GM13977 (cell line): ENCODE data around the gene TRRAP.

ENCODE experiments used
- DNase-seq: peaks from one replicate; pipeline ENCODE4 v3.0.0; 2012; ENCODE audit warnings: low spot score
- in situ Hi-C: fragments of 300-500 bp; cut with MboI; formaldehyde crosslinking; loops from one replicate; pipeline ENCODE4 v1.12.0; 2022; ENCODE audit warnings: low sequenced_read_pairs, low pct_unique_long_range_greater_than_20kb, mixed read lengths, inconsistent platforms; ENCODE audit not compliant: unreplicated experiment
- TF ChIP-seq, protein P1 (sequence below): IDR thresholded peaks from 2 replicates; pipeline ENCODE4 v1.5.1; 2012; ENCODE audit warnings: mild to moderate bottlenecking, control low read depth; ENCODE audit not compliant: insufficient read depth; ENCODE audit errors: extremely low read depth, missing control alignments

Gene TRRAP

DNA sequence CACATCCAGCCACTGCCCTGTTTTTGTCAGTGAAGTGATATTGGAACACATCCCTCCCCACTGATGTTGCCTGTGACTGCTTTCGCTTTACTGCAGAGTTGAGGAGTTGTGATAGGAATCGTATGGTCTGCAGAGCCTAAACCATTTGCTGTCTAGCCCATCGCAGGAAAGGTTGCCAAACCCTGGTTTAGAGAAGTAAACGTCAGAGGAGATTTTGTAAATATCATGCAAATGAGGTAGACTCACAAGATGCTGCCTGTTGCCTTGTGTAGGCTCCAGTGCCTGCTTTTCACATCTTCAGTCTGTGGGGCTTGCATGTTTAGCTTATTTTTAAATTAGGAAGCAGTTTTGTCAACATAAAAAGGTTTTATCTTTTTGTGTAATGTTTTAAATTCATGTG, 107.1 kb downstream of the TRRAP start:
- TF ChIP-seq, protein P1, sequence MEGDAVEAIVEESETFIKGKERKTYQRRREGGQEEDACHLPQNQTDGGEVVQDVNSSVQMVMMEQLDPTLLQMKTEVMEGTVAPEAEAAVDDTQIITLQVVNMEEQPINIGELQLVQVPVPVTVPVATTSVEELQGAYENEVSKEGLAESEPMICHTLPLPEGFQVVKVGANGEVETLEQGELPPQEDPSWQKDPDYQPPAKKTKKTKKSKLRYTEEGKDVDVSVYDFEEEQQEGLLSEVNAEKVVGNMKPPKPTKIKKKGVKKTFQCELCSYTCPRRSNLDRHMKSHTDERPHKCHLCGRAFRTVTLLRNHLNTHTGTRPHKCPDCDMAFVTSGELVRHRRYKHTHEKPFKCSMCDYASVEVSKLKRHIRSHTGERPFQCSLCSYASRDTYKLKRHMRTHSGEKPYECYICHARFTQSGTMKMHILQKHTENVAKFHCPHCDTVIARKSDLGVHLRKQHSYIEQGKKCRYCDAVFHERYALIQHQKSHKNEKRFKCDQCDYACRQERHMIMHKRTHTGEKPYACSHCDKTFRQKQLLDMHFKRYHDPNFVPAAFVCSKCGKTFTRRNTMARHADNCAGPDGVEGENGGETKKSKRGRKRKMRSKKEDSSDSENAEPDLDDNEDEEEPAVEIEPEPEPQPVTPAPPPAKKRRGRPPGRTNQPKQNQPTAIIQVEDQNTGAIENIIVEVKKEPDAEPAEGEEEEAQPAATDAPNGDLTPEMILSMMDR, result no peak
- no peak for DNase-seq
- in situ Hi-C loops, result no loop called here

DNA sequence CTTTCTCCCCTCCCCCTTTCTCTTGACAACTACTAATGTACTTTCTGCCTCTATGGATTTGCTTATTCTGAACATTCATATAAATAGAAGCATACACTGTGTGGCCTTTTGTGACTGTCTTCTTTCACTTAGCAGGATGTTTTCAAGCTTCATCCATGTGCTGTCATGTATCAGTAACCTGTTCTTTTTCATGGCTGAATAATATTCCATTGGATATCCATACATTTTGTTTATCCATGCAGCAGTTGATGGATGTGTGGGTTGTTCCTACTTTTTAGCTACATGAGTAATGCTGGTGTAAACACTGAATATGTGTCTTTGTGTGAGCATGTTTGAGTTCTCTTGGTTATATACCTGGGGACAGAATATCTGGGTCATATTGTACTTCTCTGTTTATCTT, 107.6 kb downstream of the TRRAP start:
- DNase-seq, result no peak
- in situ Hi-C loops, result no loop called here
- TF ChIP-seq, protein P1, result no peak

DNA sequence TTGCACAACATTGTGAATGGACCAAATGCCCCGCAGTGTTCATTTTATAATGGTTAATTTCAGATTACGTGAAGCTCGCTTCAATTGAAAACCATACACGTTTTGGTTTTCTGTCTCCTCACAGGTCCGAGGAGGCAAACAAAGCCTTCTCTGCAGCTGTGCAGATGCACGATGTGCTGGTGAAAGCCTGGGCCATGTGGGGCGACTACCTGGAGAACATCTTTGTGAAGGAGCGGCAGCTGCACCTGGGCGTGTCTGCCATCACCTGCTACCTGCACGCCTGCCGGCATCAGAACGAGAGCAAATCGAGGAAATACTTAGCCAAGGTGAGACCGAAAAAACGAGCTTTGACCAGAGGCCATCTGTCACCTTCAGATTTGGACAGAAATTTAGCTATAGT, 110.3 kb downstream of the TRRAP start:
- in situ Hi-C loops, result no loop called here
- DNase-seq, result no peak
- TF ChIP-seq, protein P1, result no peak

DNA sequence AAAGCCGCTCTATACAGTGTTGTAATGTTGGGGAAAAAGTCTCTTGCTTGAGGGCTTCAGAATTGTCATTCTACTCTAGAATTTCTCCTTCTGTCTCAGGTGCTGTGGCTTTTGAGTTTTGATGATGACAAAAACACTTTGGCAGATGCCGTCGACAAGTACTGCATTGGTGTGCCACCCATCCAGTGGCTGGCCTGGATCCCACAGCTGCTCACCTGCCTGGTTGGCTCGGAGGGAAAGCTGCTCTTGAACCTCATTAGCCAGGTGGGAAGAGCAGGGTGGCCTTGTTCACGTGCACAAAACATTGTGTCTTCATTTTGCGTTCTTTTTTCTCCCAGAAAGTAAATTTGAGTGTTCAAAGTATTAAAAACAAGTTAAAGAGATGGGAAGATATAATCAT, 112.0 kb downstream of the TRRAP start:
- in situ Hi-C loops, result no loop called here
- no peak for DNase-seq
- TF ChIP-seq, protein P1, result no peak

DNA sequence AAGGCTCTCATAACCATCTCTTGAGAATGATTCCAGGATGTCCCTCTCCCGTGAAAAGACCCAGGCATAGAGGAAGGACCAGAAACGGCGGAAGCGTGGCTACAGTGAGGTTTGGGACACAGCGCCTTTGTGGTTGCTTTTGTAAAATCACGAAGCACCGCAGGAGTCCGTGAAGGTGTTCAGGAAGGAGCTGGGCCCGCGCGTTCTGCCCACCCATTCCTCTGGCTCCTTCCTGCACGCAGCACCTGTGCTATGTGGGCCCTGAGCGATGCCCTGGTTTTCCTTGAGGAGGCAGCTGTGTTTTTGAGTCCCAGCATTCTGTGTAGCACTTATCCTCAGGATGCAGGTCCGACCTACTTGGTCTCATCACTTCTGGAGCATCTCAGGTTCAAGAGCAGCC, 112.8 kb downstream of the TRRAP start:
- in situ Hi-C loops, result no loop called here
- TF ChIP-seq, protein P1, result no peak
- no peak for DNase-seq

DNA sequence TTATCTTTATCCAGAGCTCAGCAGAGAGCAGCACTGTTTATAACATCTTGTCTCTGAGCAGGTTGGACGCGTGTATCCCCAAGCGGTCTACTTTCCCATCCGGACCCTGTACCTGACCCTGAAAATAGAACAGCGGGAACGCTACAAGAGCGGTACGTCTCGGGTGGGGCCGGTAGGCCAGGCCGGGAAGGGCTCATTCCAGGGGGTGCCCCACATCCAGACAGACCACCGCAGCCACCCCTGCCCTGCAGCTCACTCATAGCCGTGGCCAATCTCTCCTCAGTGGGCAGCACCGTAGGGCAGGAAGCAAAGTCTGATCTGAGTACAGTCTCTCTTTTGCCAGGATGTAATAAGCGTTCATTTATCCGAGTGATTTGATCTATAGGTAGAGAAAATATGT, 113.7 kb downstream of the TRRAP start:
- in situ Hi-C loops, result no loop called here
- TF ChIP-seq, protein P1, result no peak
- no peak for DNase-seq
